ENCODE results near the gene NNT.
"Not testable (repeated sequence)": the region's sequence is repeated elsewhere in the genome, so short reads cannot be mapped to it uniquely, and the experiment has no call there.

NNT gene

DNA sequence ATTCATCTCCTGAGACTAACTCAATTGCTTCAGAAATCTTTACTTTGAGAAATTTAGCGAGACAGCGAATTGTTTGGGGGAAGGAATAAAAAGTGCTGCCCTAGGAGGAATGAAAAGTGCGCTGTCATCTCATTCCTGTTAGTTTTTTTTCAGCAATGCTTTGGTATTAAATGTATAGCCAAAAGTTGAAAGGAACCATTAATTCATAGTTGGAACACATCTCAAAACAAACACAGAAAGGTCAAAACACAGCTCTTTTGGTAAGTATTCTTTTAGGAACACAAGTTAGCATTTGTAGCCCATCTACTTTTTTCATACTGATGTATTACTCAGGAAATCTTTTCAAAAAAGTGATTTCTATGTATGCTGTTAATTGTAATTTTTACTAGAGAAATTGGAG, 109.1 kb downstream of the NNT start:
- TF ChIP-seq ZNF274 (IDR thresholded peaks at IDR 0.05; ENCODE audit: low read depth, low read length) = no peak
- H3K4me3 ChIP-seq (ENCODE audit: low read length) = no peak overlapping the region

DNA sequence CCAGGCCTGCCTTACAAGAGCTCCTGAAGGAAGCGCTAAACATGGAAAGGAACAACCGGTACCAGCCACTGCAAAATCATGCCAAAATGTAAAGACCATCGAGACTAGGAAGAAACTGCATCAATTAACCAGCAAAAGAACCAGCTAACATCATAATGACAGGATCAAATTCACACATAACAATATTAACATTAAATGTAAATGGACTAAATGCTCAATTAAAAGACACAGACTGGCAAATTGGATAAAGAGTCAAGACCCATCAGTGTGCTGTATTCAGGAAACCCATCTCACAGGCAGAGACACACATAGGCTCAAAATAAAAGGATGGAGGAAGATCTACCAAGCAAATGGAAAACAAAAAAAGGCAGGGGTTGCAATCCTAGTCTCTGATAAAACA, 116.8 kb downstream of the NNT start:
- not testable (repeated sequence) for H3K4me3 ChIP-seq (ENCODE audit: low read length)

DNA sequence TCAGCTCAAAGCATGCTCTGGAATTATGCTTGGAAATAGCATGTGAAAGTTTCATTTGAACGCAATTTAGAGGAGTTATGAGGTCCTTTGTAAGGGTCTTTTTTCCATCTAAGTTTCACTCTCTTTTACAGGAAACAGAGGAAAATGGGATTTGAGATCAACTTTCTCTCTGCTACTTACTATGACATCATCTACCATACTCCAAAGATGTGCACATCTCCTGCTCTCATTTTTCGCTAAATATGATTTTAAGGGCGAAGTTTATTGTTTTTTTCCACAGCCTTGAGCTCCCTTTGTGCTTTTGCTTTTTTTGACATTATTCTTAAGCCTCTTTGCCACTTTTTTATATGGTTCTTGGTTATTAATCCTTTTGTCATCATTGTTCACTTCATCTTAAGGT, 125.6 kb downstream of the NNT start:
- no peak for TF ChIP-seq ZNF274 (IDR thresholded peaks at IDR 0.05; ENCODE audit: low read depth, low read length)
- no peak overlapping the region for H3K4me3 ChIP-seq (ENCODE audit: low read length)

DNA sequence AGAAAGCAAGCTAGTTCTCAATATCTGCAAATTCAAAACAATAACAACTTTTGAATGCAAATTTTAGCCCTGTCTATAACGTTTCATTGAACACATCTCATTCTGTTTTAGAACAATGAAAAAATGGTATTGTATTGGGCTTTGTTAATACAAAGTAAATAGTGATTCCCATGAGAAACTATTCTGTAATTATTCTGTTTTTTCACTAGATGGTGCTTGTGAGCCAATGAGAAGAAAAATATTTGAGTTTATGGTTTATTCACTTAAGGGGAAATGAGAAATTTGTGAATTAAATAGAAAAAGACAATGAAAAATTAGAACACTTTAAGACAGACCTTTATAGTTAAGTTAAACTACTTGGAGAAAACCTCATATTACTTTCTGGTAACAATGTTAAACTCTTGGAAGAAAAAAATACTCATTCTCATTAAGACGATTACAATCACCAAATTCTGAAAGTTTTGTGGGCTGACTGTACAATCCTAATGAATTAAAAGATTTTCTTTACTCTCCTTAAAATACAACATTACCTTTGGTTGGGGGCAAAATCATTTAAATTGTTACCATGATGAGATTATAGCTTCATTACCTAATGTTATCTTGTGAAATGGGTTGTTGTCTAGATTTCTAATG, 127.0 kb downstream of the NNT start:
- no peak for TF ChIP-seq ZNF274 (IDR thresholded peaks at IDR 0.05; ENCODE audit: low read depth, low read length)
- H3K4me3 ChIP-seq (ENCODE audit: low read length) = no peak overlapping the region

DNA sequence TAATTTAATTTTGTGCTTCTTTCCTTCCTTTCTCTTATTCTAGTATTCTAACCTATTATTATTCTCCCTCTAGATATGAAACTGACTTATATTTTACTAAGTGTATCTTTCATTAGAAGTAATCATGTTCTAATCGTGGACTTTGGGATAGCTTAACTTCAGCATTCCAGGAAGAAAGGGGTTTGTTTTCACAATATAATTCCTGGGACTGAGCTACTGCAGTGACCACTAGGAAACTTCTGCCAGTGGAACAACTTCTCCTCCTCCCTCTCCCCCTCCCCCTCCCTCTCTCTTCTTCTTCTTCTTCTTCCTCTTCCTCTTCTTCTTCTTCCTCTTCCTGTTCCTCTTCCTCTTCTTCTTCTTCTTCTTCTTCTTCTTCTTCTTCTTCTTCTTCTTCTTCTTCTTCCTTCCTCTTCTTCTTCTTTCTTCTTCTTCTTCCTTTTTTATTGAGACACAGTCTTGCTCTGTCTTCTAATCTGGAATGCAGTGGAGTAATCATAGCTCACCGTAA, 127.9 kb downstream of the NNT start:
- no peak overlapping the region for H3K4me3 ChIP-seq (ENCODE audit: low read length)
- TF ChIP-seq ZNF274 (IDR thresholded peaks at IDR 0.05; ENCODE audit: low read depth, low read length) = no peak

DNA sequence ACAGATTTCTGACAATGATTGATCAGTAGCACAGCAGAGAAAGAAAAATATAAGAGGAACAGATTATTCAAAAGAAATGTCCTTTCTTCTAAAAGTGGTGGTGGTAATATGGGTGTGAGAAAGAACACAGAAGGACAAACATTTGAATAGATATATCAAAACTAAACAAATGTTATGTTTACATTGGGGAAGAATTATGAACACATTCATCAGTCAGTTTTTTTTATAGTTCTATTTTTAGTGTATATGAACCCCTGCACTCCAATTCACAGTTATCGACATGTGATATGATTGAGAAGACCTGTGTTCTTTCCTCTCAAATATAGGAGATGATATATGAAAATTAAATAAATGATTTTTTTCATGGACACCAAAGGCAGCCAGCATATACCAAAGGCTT, 128.6 kb downstream of the NNT start:
- no peak overlapping the region for H3K4me3 ChIP-seq (ENCODE audit: low read length)
- TF ChIP-seq ZNF274 (IDR thresholded peaks at IDR 0.05; ENCODE audit: low read depth, low read length) = no peak

DNA sequence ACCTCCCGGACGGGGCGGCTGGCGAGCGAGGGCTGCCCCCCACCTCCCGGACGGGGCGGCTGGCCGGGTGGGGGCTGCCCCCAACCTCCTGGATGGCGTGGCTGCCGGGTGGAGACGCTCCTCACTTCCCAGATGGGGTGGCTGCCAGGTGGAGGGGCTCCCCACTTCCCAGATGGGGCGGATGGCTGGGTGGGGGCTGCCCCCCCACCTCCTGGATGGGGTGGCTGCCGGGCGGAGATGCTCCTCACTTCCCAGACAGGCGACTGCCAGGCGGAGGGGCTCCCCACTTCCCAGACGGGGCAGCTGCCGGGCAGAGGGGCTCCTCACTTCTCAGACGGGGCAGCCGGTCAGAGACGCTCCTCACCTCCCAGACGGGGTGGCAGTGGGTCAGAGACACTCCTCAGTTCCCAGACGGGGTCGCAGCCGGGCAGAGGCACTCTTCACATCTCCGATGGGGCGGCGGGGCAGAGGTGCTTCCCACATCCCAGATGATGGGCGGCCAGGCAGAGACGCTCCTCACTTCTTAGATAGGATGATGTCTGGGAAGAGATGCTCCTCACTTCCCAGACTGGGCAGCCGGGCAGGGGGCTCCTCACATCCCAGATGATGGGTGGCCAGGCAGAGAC, 143.1 kb downstream of the NNT start:
- H3K4me3 ChIP-seq (ENCODE audit: low read length) = not testable (repeated sequence)

DNA sequence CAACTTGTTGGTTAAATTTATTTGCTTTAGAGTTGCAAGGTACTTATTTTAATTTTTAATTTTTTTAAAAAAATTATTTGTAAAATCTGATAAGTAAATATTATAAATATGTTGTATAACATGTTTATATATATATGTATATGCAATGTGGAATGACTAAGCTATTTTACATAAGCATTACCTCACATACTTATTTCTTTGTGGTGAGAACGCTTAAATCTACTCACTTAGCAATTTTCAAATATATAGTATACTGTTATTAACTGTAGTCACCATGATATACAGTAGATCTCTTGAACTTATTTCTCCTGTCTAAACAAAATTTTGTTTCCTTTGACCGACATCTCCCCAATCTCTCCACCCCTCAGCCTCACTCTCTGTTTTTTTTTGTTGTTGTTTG, 147.8 kb downstream of the NNT start:
- no peak overlapping the region for H3K4me3 ChIP-seq (ENCODE audit: low read length)
- no peak for TF ChIP-seq ZNF274 (IDR thresholded peaks at IDR 0.05; ENCODE audit: low read depth, low read length)

DNA sequence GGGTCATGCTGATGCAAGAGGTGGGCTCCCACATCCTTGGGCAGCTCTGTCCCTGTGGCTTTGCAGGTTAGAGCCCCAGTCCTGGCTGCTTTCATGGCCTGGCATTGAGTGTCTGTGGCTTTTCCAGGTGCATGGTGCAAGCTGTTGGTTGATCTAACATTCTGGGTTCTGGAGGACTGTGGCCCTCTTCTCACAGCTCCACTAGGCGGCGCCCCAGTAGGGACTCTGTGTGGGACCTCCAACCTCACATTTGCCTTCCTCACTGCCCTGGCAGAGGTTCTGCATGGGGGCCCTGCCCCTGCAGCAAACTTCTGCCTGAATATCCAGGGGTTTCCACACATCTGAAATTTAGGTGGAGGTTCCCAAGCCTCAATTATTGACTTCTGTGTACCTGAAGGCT, 150.1 kb downstream of the NNT start:
- TF ChIP-seq ZNF274 (IDR thresholded peaks at IDR 0.05; ENCODE audit: low read depth, low read length) = no peak
- H3K4me3 ChIP-seq (ENCODE audit: low read length) = no peak overlapping the region
